Measurements from ENCODE around the gene TTLL12.

TTLL12 gene

GRCh38 chr22:43199541-43199940, 12.6 kb upstream of the TTLL12 start:
- no peak for DNase-seq (ENCODE audit: low spot score)

- DNase-seq (ENCODE audit: low spot score): no peak
Observed at GRCh38 chr22:43198936-43199335, 12.0 kb upstream of the TTLL12 start.

- DNase-seq (ENCODE audit: low spot score): no peak
Observed at GRCh38 chr22:43198126-43198525, 11.2 kb upstream of the TTLL12 start.

- no peak for DNase-seq (ENCODE audit: low spot score)
Observed at GRCh38 chr22:43197271-43197941, 10.5 kb upstream of the TTLL12 start.

GRCh38 chr22:43191831-43192230, 4.9 kb upstream of the TTLL12 start:
- no peak for DNase-seq (ENCODE audit: low spot score)

- no peak for DNase-seq (ENCODE audit: low spot score)
Observed at GRCh38 chr22:43188829-43189545, 2.1 kb upstream of the TTLL12 start.

- DNase-seq (ENCODE audit: low spot score): peak; percentile 99
Observed at GRCh38 chr22:43187171-43188099, 501 bp upstream of the TTLL12 start.

- no peak for DNase-seq (ENCODE audit: low spot score)
Observed at GRCh38 chr22:43185860-43186261, 1.1 kb downstream of the TTLL12 start.

GRCh38 chr22:43183496-43184277, 3.2 kb downstream of the TTLL12 start:
- no peak for DNase-seq (ENCODE audit: low spot score)

- DNase-seq (ENCODE audit: low spot score): no peak
Observed at GRCh38 chr22:43182726-43183125, 4.2 kb downstream of the TTLL12 start.

- DNase-seq (ENCODE audit: low spot score): no peak
Observed at GRCh38 chr22:43182118-43182517, 4.8 kb downstream of the TTLL12 start.

GRCh38 chr22:43181321-43182076, 5.4 kb downstream of the TTLL12 start:
- no peak for DNase-seq (ENCODE audit: low spot score)

- DNase-seq (ENCODE audit: low spot score): no peak
Observed at GRCh38 chr22:43180670-43181069, 6.3 kb downstream of the TTLL12 start.

- no peak for DNase-seq (ENCODE audit: low spot score)
Observed at GRCh38 chr22:43179911-43180195, 7.1 kb downstream of the TTLL12 start.

- no peak for DNase-seq (ENCODE audit: low spot score)
Observed at GRCh38 chr22:43179146-43179910, 7.6 kb downstream of the TTLL12 start.

GRCh38 chr22:43177479-43177878, 9.5 kb downstream of the TTLL12 start:
- DNase-seq (ENCODE audit: low spot score): no peak

- no peak for DNase-seq (ENCODE audit: low spot score)
Observed at GRCh38 chr22:43176090-43176489, 10.8 kb downstream of the TTLL12 start.

GRCh38 chr22:43174941-43175531, 11.9 kb downstream of the TTLL12 start:
- DNase-seq (ENCODE audit: low spot score): no peak

GRCh38 chr22:43173976-43174720, 12.8 kb downstream of the TTLL12 start:
- DNase-seq (ENCODE audit: low spot score): no peak

Measured in COLO829 (cell line).